GM18519 (cell line): ENCODE measurements around the gene ADAM19.
A peak's percentile ranks its signal among the peaks of the same experiment; 100 is the strongest.

ENCODE experiments used
- ATAC-seq: cut with Tn5 transposase; IDR thresholded peaks from one replicate; pipeline ENCODE4 v1.9.1; 2021; ENCODE audit warnings: mild to moderate bottlenecking, moderate library complexity; ENCODE audit not compliant: unreplicated experiment, low FRiP score

The ADAM19 gene

DNA sequence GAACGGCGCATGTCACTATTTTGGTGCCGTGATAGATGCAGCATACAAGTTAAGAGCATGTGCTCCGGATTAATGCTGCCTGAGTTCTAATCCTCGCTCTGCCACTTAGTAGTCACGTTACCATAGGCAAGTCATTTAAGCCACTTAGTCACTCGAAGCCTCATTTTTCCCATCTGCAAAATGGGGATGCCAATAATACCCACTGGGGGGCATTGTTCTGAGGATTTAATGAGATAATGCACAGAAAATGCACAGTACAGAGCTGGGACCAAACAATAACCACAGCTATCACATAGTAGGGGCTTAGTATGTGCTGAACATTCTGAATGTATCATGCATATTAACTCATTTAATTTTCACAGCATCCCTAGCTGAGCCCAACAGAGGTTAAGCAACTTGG is 106.5 kb downstream of the ADAM19 start:
- no peak for ATAC-seq

DNA sequence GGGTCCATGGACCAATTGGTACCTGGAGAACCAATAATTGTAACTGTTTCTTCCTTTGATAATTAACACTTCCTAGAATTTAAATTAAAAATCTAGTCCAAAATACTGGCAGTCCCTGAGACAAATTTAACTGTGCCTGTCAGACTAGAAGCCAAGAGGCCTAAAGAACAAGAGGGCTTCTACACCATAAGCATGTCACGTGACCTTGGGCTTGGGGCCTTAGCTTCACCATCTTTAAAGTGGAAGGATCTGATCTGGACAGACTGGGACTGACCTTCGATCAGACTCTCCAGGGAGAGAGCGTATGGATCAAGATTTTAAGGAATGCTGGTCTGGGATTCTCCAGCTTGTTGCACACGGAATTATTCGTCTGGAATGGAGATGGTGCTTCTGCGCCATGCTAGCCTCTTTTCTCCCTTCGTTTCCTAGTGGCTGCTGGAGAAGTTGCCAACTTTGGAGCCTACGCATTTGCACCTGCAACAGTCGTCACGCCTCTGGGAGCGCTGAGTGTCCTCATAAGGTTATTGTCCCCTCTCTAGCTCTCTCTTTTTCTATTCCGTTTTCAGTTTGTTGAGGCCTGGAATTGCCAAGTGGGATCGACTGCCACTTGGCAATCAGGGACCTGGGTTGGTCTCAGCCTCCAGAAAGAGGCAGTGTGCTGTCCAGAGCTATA is 107.1 kb downstream of the ADAM19 start:
- ATAC-seq = no peak

- ATAC-seq = peak; percentile 98
These were observed 110.9 kb downstream of the ADAM19 start for GRCh38 chr5:157464519-157465171.

- ATAC-seq = no peak
These were observed 111.7 kb downstream of the ADAM19 start for GRCh38 chr5:157463621-157464518.

DNA sequence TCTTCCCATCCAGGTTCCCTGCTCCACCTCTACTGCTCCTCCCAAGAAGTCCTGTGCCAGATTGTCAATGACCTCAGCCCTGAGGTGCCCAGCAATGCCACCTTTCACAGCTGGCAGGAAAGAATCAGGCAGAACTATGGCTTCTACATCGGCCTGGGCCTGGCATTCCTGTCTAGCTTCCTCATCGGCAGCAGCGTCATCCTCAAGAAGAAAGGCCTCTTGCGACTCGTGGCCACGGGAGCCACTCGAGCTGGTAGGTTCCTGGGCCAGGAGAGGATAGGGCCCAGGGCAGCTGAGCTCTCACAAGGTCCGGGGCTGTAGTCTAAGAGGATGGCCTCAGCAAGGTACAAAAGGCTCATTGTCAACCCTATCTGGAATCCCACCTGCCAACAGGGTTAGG is 112.5 kb downstream of the ADAM19 start:
- ATAC-seq = no peak

DNA sequence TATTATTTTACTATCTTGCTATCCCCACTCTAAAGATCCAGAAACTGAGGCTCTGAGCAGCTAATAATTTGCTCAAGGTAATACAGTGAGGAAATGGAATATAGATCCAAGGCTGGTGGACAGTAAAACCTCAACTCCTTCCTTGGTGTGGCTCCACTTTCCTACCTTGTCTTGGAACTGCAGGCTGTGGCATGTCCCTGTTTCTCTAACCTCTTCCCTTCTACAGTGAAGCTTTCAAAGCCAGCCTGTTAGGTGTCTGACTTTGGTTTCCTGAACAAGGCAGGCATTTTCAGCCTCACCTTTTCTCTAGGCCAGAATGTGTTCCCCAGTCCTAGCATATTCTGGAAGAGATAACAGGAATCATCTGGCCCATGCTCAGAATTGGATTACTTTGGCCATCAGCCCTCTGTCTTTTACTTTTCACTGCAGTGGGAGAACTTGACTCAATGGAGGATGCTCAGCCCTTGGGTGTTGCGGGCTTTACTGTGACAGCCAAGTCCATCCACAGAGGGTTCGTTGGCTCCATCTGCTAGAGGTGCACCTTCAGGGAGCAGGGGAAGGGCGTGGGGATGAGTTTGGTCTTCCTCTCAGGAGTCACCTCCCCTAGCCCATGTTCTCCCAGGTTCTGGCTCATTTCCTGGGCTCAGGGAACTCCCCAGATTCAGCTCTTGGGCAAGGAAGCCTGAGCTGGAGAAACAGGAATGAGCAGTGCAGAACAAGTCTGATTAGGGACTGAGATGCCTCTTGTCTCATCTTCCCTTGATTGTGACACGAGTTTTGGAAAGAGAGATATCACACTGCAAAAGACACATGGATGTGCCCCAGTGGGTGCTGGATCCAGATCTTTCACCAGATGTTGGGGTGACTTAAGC is 114.4 kb downstream of the ADAM19 start:
- ATAC-seq = no peak

DNA sequence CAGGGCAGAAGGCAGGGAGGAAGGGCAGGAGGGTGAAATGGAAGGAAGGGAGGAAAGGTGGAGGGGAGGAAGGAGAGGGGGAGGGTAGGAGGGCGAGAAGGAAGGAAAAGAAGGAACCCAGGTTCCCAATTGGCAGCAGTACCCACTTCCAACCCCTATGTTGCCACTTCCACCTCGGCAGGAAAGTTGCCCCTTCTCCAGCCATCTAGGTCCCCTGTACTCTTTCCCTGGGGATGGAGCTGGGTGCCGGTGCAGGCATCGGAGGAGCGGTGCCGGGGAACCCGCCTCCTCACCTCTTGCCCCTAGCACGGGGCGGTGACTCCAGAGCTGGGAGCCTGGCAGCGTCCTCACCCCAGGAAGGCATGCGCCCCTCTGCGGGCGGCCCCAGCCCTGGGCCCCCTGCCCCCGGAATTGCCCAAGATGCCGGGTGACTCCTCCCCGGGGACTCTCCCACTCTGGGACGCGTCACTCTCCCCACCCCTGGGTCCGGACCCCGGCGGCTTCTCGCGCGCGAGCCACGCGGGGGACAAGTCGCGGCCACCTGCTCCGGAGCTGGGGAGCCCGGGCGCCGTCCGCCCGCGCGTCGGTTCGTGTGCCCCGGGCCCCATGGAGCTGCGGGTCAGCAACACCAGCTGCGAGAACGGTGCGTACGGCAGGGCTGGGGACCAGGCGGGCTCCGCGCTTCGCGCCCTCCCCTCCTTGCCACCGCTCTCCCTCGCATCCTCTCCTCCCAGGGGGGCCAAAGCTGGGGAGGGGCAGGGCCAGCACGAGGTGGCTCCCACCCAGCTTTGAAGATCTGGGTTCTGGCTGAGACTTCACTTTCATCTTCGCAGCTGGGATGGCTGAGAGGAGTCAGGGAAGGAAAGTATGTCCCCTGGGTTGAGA is 115.6 kb downstream of the ADAM19 start, which contains the start of gene NIPAL4:
TSS of gene NIPAL4 (plus strand) at position 499 of the 885 bp plus-strand sequence. CDS start at position 607, 108 bp downstream.
- no peak for ATAC-seq

GRCh38 chr5:157458835-157459234 is 116.7 kb downstream of the ADAM19 start:
- no peak for ATAC-seq

DNA sequence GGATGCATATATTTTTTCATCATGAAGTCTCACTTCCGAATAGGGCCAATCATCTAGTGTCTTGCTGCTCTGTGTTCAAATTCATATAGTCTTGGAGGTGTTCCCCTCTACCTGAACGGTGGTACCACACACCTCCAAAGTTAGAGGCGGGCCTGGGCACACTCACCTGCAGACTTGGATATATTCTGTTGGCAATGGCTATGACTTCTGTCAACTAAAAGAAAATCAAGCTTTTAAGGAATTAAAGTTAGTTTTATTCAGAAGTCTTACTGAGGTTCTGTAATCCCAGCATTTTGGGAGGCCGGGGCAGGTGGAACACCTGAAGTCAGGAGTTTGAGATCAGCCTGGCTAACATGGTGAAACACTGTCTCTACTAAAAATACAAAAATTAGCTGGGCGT is 118.2 kb downstream of the ADAM19 start:
- no peak for ATAC-seq

DNA sequence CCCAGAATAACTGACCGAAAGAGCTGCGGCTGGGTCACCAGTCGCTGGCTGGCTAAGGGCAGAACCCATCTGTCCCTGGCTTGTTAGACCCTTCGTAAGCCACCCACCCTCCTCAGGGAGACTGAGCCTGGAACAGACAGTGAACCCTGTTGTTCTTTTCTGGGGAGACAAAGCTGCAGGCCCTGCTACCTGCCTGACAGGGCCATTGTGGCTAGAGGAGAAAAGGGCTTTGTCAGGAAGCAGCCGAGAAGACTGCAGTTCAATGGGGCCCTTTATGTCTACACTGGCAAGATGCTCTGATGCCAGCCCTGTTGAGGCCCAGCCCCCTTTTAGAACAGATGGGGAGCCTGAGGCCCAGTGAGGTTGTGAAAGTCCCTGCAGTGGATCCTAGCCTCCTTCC is 119.3 kb downstream of the ADAM19 start:
- ATAC-seq = no peak

DNA sequence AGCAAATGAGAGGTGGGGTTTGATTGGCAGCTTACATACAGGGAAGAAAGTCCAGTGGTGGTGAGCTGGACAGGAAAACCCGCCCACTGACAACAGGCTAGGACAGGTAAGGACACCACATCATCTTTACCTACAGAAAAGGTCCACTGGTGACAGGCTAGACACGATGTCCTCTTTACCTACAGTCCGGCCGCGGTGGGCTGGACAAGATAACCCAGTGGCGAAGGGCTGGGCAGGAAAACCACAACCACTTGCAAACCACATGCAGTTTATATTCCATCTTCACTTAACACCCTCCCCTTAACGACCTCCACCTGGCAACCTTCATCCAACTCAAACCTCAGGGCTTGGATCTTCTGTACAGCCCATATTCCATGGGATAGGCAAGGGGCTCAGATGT is 120.5 kb downstream of the ADAM19 start:
- no peak for ATAC-seq

- no peak for ATAC-seq
These were observed 121.3 kb downstream of the ADAM19 start for GRCh38 chr5:157454273-157454672.

- ATAC-seq = no peak
These were observed 123.8 kb downstream of the ADAM19 start for GRCh38 chr5:157451806-157452205.

DNA sequence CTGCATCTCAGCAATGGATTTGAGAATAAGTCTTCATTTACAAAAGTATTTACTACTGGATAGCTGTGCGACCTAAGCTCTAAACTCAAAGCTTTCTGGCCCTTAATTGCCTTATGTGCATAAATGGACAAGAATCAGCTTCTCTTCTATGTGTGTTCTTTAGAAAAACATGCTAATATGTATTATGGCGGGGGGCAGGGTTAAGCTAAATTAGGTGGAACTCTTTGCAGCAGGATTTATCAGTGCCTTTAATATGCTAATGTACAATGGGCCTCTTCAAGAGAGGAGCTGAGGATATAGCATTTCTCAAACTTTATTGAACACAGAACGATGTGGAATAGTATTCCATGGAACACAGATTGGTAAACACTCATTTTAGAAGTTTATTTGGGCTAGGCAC is 125.6 kb downstream of the ADAM19 start:
- no peak for ATAC-seq

- ATAC-seq = no peak
These were observed 126.4 kb downstream of the ADAM19 start for GRCh38 chr5:157449011-157449723.

GRCh38 chr5:157447201-157447637 is 128.4 kb downstream of the ADAM19 start:
- ATAC-seq = no peak

DNA sequence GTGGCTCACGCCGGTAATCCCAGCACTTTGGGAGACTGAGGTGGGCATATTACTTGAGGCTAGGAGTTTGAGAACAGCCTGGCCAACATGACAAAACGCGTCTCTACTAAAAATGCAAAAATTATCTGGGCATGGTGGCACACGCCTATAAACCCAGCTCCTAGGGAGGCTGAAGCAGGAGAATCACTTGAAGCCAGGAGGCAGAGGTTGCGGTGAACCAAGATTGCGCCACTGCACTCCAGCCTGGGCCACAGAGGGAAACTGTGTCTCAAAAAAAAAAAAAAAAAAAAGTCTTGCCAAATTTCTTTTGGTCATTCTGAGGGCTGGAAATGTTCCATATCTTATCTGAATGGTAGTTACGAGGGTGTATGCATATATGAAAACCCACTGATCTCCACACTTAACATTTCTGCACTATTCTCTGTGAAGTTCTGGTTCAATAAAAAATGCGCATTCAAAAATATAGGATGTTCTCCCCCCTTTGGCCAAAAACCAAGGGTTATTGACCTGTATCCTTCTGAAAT is 129.1 kb downstream of the ADAM19 start:
- no peak for ATAC-seq

- no peak for ATAC-seq
These were observed 129.7 kb downstream of the ADAM19 start for GRCh38 chr5:157445745-157446411.
